Prostate gland (tissue), 2 donors: Measurements from ENCODE around the gene PNMA1.

Source experiments
- POLR2A ChIP-seq: fragments of 450-650 bp; IDR thresholded peaks from one replicate; pipeline ENCODE4 v1.6.1; 2016; ENCODE audit warnings: antibody characterized with exemption, mild to moderate bottlenecking
- TF ChIP-seq, protein P1 (sequence below), 4 experiments: fragments of 200-600 bp in 2 of 4; fragments of 450-650 bp in 2 of 4; sonication (generic) in 2 of 4; IDR thresholded peaks; 1 replicate in 3 of 4; 2 replicates in 1 of 4; pipeline ENCODE4 v1.5.1; 2016 to 2019; ENCODE audit warnings: antibody characterized with exemption in 4 of 4, mild to moderate bottlenecking in 2 of 4, moderate library complexity in 2 of 4

- TF ChIP-seq POLR2A: no peak
- TF ChIP-seq, protein P1, sequence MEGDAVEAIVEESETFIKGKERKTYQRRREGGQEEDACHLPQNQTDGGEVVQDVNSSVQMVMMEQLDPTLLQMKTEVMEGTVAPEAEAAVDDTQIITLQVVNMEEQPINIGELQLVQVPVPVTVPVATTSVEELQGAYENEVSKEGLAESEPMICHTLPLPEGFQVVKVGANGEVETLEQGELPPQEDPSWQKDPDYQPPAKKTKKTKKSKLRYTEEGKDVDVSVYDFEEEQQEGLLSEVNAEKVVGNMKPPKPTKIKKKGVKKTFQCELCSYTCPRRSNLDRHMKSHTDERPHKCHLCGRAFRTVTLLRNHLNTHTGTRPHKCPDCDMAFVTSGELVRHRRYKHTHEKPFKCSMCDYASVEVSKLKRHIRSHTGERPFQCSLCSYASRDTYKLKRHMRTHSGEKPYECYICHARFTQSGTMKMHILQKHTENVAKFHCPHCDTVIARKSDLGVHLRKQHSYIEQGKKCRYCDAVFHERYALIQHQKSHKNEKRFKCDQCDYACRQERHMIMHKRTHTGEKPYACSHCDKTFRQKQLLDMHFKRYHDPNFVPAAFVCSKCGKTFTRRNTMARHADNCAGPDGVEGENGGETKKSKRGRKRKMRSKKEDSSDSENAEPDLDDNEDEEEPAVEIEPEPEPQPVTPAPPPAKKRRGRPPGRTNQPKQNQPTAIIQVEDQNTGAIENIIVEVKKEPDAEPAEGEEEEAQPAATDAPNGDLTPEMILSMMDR (IDR thresholded peaks at IDR 0.05): no peak
Measured at GRCh38 chr14:73695997-73696396, 18.2 kb downstream of the PNMA1 start.
